H9 (cell line): ENCODE measurements around the gene COMP. TPM values are rescaled to one million over a fixed set of nuclear protein-coding genes. Genes with fewer than 3 reads are reported as not detected.

Experiments
- DNase-seq: peaks from one replicate; pipeline ENCODE4 v3.0.0-alpha.2; 2017
- H2AFZ ChIP-seq: one replicate; pipeline ENCODE4 v1.6.1; 2013; ENCODE audit warnings: mild to moderate bottlenecking, low read length, control low read depth, moderate library complexity
- H2AK5ac ChIP-seq: 2 replicates; pipeline ENCODE4 v1.6.1; 2013; ENCODE audit warnings: low read length, control low read depth, mixed read lengths; ENCODE audit not compliant: insufficient read length
- H2BK120ac ChIP-seq: one replicate; pipeline ENCODE4 v1.6.1; 2013; ENCODE audit warnings: low read depth, mild to moderate bottlenecking, low read length, control low read depth, inconsistent platforms; ENCODE audit not compliant: poor library complexity, severe bottlenecking
- H2BK12ac ChIP-seq: 2 replicates; pipeline ENCODE4 v1.6.1; 2013; ENCODE audit warnings: low read length, control low read depth, mixed read lengths, low read depth; ENCODE audit not compliant: insufficient read length
- H2BK15ac ChIP-seq: 2 replicates; pipeline ENCODE4 v1.6.1; 2013; ENCODE audit warnings: low read depth, low read length, control low read depth
- H2BK20ac ChIP-seq: one replicate; pipeline ENCODE4 v1.6.1; 2013; ENCODE audit warnings: low read depth, mild to moderate bottlenecking, low read length, control low read depth, inconsistent platforms; ENCODE audit not compliant: poor library complexity, severe bottlenecking
- H2BK5ac ChIP-seq: 2 replicates; pipeline ENCODE4 v1.6.1; 2013; ENCODE audit warnings: low read length, control low read depth, mixed read lengths; ENCODE audit not compliant: insufficient read length
- H3K14ac ChIP-seq: 2 replicates; pipeline ENCODE4 v1.6.1; 2013; ENCODE audit warnings: low read length, control low read depth; ENCODE audit not compliant: insufficient read depth
- H3K18ac ChIP-seq: 2 replicates; pipeline ENCODE4 v1.6.1; 2013; ENCODE audit warnings: low read depth, mild to moderate bottlenecking, mixed read lengths, low read length, control low read depth; ENCODE audit not compliant: insufficient read length
- H3K23ac ChIP-seq: 2 replicates; pipeline ENCODE4 v1.6.1; 2013; ENCODE audit warnings: low read length, control low read depth, mixed read lengths, low read depth; ENCODE audit not compliant: insufficient read length
- H3K23me2 ChIP-seq: 2 replicates; pipeline ENCODE4 v1.6.1; 2013; ENCODE audit warnings: low read depth, mild to moderate bottlenecking, mixed read lengths, low read length, control low read depth; ENCODE audit not compliant: insufficient read length, poor library complexity, severe bottlenecking
- H3K27ac ChIP-seq: 2 replicates; pipeline ENCODE4 v1.5.1; 2013; ENCODE audit warnings: low read length, control low read depth, mixed read lengths, low read depth; ENCODE audit not compliant: insufficient read length
- H3K27me3 ChIP-seq: 2 replicates; pipeline ENCODE4 v1.6.1; 2013; ENCODE audit warnings: low read length, control low read depth, inconsistent platforms; ENCODE audit not compliant: insufficient read depth
- H3K4ac ChIP-seq: 2 replicates; pipeline ENCODE4 v1.6.1; 2013; ENCODE audit warnings: low read depth, mild to moderate bottlenecking, control low read depth, inconsistent platforms, low read length, moderate library complexity
- H3K4me1 ChIP-seq: 2 replicates; pipeline ENCODE4 v1.6.1; 2013; ENCODE audit warnings: low read length, control low read depth, inconsistent platforms; ENCODE audit not compliant: insufficient read depth
- H3K4me2 ChIP-seq: 2 replicates; pipeline ENCODE4 v1.6.1; 2013; ENCODE audit warnings: low read length, control low read depth, mixed read lengths; ENCODE audit not compliant: insufficient read length, insufficient read depth
- H3K56ac ChIP-seq: 2 replicates; pipeline ENCODE4 v1.6.1; 2013; ENCODE audit warnings: low read depth, mild to moderate bottlenecking, mixed read lengths, low read length, control low read depth; ENCODE audit not compliant: insufficient read length
- H3K79me1 ChIP-seq: 2 replicates; pipeline ENCODE4 v1.6.1; 2013; ENCODE audit warnings: low read depth, mild to moderate bottlenecking, moderate library complexity, low read length, control low read depth, inconsistent platforms; ENCODE audit not compliant: insufficient read depth, poor library complexity, severe bottlenecking
- H3K79me2 ChIP-seq: 2 replicates; pipeline ENCODE4 v1.6.1; 2013; ENCODE audit warnings: low read length, control low read depth, inconsistent platforms; ENCODE audit not compliant: insufficient read depth
- H3K9ac ChIP-seq: 2 replicates; pipeline ENCODE4 v1.6.1; 2013; ENCODE audit warnings: low read length, control low read depth, mixed read lengths; ENCODE audit not compliant: insufficient read length; ENCODE audit errors: extremely low read depth
- H3K9me3 ChIP-seq: one replicate; pipeline ENCODE4 v1.6.1; 2013; ENCODE audit warnings: low read depth, low read length, inconsistent platforms; ENCODE audit not compliant: control insufficient read depth
- H3T11ph ChIP-seq: one replicate; pipeline ENCODE4 v1.6.1; 2013; ENCODE audit warnings: mild to moderate bottlenecking, low read length, control low read depth, inconsistent platforms
- H4K20me1 ChIP-seq: one replicate; pipeline ENCODE4 v1.6.1; 2013; ENCODE audit not compliant: control insufficient read depth, insufficient read length, insufficient read depth
- H4K5ac ChIP-seq: 2 replicates; pipeline ENCODE4 v1.6.1; 2013; ENCODE audit warnings: low read depth, mild to moderate bottlenecking, mixed read lengths, low read length, control low read depth; ENCODE audit not compliant: insufficient read length
- H4K8ac ChIP-seq: replicated peaks from 2 replicates; pipeline ENCODE4 v1.6.1; 2013; ENCODE audit warnings: low read length, control low read depth, mixed read lengths, low read depth; ENCODE audit not compliant: insufficient read length
- H4K91ac ChIP-seq: 2 replicates; pipeline ENCODE4 v1.6.1; 2013; ENCODE audit warnings: low read depth, mild to moderate bottlenecking, moderate library complexity, mixed read lengths, low read length, control low read depth; ENCODE audit not compliant: insufficient read length
- H3K27ac Mint-ChIP-seq, 3 experiments: 2 replicates in 2 of 3; 3 replicates in 1 of 3; pipeline ENCODE4 v1.8.0; 2020 to 2021; ENCODE audit warnings: mixed read lengths in 3 of 3, mild to moderate bottlenecking in 1 of 3, moderate library complexity in 1 of 3
- H3K27me3 Mint-ChIP-seq: 2 replicates; pipeline ENCODE4 v1.8.0; 2021; ENCODE audit warnings: low read depth, mild to moderate bottlenecking, moderate library complexity, mixed read lengths
- H3K36me3 Mint-ChIP-seq, 3 experiments: 2 replicates in 2 of 3; 3 replicates in 1 of 3; pipeline ENCODE4 v1.8.0; 2020 to 2021; ENCODE audit warnings: low read depth in 3 of 3, mixed read lengths in 3 of 3; ENCODE audit not compliant: insufficient read depth in 1 of 3
- H3K4me1 Mint-ChIP-seq, 2 experiments: 2 replicates each; pipeline ENCODE4 v1.8.0; 2020; ENCODE audit warnings: mixed read lengths in 2 of 2
- H3K4me3 Mint-ChIP-seq, 2 experiments: 2 replicates in 1 of 2; 3 replicates in 1 of 2; pipeline ENCODE4 v1.8.0; 2020 to 2021; ENCODE audit warnings: mild to moderate bottlenecking in 2 of 2, mixed read lengths in 2 of 2, moderate library complexity in 1 of 2
- H3K9me3 Mint-ChIP-seq, 2 experiments: 2 replicates in 1 of 2; 3 replicates in 1 of 2; pipeline ENCODE4 v1.8.0; 2020; ENCODE audit warnings: mild to moderate bottlenecking in 2 of 2, mixed read lengths in 2 of 2, moderate library complexity in 1 of 2
- WGBS: extraction: QIAGEN DNeasy Blood & Tissue Kit; methylation state at CpG from one replicate; pipeline ENCODE4 v1.1.7; 2013; ENCODE audit warnings: missing lambda C conversion rate, low lambda C conversion rate, mixed read lengths; ENCODE audit not compliant: insufficient read length; ENCODE audit errors: extremely low coverage; 5-methylcytosine and 5-hydroxymethylcytosine counted together
- total RNA-seq: library from RNA; stranded (reverse); gene quantifications from 2 replicates; pipeline ENCODE4 v1.2.1, GENCODE V29; 2021
- TF ChIP-seq, protein P1 (sequence below): fragments of 200-600 bp; sonication (generic); conservative IDR thresholded peaks from 3 replicates; pipeline ENCODE4 v1.8.0; 2021; ENCODE audit warnings: antibody characterized with exemption, mild to moderate bottlenecking

COMP gene
- total RNA-seq, 1 experiment from 2014 or later = 0.15 TPM

DNA sequence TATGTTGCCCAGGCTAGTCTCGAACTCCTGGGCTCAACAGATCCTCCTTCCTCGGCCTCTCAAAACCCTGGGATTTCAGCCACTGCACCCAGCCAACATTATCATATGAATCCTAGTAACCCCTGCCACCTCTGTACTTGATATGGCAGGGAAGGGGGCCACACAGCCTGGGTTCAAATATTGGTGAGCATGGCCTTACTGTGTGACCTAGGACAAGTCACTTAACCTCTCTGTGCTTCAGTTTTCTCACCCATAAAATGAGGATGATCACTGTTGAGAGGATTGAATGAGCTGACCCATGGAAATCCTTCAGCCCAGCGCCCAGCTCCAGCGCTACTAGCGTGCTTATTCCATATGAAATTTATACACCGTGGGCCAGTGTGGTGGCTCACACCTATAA is 3.6 kb upstream of the COMP start:
- no peak overlapping the region for H3K27ac ChIP-seq
- H2BK5ac ChIP-seq = no peak overlapping the region
- no peak overlapping the region for H2BK12ac ChIP-seq
- Mint-ChIP-seq H3K27me3 (peaks cover 57% of the 10 kb centered on the region), H3K4me1 (peaks cover 4 to 13% of the 10 kb centered on the region in 2 experiments), H3K27ac (no peak overlapping the region), H3K9me3 (peaks cover 0 to 6% of the 10 kb centered on the region in 2 experiments; a peak in 3 of 5 replicates), H3K4me3 (no peak overlapping the region), H3K36me3 (no peaks in the 10 kb centered on the region)
- no peak overlapping the region for H3T11ph ChIP-seq
- no peak overlapping the region for H2AK5ac ChIP-seq
- peak overlapping the region; percentile 10; the same call in 1 of the 2 replicates for H3K14ac ChIP-seq
- no CpG with 5 or more reads among the region's 6 CpGs for WGBS
- no peak overlapping the region for H4K8ac ChIP-seq
- DNase-seq = no peak
- no peak overlapping the region for H3K18ac ChIP-seq
- H3K79me1 ChIP-seq = no peaks in the 10 kb centered on the region
- H3K56ac ChIP-seq = no peak overlapping the region
- H3K4ac ChIP-seq = no peak overlapping the region
- TF ChIP-seq, protein P1, sequence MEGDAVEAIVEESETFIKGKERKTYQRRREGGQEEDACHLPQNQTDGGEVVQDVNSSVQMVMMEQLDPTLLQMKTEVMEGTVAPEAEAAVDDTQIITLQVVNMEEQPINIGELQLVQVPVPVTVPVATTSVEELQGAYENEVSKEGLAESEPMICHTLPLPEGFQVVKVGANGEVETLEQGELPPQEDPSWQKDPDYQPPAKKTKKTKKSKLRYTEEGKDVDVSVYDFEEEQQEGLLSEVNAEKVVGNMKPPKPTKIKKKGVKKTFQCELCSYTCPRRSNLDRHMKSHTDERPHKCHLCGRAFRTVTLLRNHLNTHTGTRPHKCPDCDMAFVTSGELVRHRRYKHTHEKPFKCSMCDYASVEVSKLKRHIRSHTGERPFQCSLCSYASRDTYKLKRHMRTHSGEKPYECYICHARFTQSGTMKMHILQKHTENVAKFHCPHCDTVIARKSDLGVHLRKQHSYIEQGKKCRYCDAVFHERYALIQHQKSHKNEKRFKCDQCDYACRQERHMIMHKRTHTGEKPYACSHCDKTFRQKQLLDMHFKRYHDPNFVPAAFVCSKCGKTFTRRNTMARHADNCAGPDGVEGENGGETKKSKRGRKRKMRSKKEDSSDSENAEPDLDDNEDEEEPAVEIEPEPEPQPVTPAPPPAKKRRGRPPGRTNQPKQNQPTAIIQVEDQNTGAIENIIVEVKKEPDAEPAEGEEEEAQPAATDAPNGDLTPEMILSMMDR = no peak
- H4K5ac ChIP-seq = no peak overlapping the region
- H4K91ac ChIP-seq = no peak overlapping the region
- H3K23ac ChIP-seq = no peak overlapping the region
- H3K4me2 ChIP-seq = no peak overlapping the region
- H2AFZ ChIP-seq = no peak overlapping the region
- H3K79me2 ChIP-seq = no peaks in the 10 kb centered on the region
- no peak overlapping the region for H3K9ac ChIP-seq
- H4K20me1 ChIP-seq = no peaks in the 10 kb centered on the region
- no peaks in the 10 kb centered on the region for H3K4me1 ChIP-seq
- H2BK120ac ChIP-seq = no peak overlapping the region
- H3K27me3 ChIP-seq = peaks cover 56% of the 10 kb centered on the region
- no peaks in the 10 kb centered on the region for H3K9me3 ChIP-seq
- peaks cover 3% of the 10 kb centered on the region for H3K23me2 ChIP-seq
- no peak overlapping the region for H2BK15ac ChIP-seq
- H2BK20ac ChIP-seq = no peak overlapping the region
